GM12874 (cell line): ENCODE data around the gene CLMP.

ENCODE experiments used
- CTCF ChIP-seq: IDR thresholded peaks from 2 replicates; pipeline ENCODE4 v1.5.1; 2011; ENCODE audit warnings: low read depth, mild to moderate bottlenecking, control low read depth, low read length, moderate library complexity; ENCODE audit not compliant: insufficient read depth

The CLMP gene

DNA sequence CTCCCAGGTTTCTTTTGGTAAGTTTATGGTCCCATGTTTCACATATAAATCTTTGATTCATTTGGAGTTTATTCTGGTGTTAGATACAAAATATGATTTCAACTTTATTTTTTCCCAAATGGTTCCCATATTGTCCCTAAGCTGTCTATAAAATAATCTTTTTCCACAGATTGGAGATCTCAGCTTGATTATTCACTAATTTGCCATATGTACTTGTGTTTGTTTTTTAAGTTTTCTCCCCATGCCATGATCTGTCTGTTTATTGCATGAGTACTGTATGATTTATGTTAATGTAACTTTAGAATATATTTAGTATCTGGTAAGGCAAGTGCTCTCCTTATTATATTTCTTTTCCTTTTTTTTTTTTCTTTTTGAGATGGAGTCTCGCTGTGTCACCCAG is 19.9 kb upstream of the CLMP start:
- TF ChIP-seq CTCF, result no peak

DNA sequence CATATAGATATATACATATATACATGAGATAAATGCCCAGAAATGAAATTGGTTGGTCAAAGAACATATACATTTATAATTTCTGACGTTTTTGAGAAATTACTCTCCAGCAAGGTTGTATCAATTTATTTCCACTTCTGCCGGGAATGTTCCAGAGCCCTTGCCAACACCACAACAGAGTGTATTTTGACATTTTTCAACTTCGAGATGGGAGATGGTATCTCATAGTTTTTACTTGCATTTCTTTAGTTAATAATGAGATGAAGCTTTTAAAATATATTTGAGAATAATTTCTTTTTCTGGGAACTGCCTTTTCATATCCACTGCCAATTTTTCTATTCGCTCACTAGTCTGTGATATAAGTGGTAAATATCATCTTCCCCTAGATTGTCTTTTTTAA is 19.3 kb upstream of the CLMP start:
- TF ChIP-seq CTCF, result no peak

- TF ChIP-seq CTCF, result no peak
Observed at GRCh38 chr11:123213307-123213771, 18.3 kb upstream of the CLMP start.

GRCh38 chr11:123212406-123212805 is 17.4 kb upstream of the CLMP start:
- no peak for TF ChIP-seq CTCF

DNA sequence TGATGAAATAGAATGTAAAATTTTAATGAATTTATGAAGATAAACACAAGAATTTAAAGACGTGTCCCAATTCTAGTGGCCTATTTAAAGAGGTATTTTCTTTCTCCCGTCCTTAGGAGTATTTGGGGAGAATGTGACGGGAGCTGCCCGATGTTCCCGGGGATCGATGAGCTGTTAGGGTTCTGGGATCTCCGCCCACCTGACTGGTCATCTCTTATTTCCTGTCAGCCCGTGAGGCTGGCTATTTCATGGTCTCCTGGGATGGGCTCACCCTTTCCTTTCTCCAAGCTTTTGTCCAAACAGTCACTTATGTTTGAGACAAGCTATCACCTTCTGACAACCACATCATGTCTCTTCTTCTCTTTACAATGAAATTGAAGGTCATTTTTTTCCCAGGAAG is 16.9 kb upstream of the CLMP start:
- TF ChIP-seq CTCF, result no peak

- TF ChIP-seq CTCF, result no peak
Observed at GRCh38 chr11:123211149-123211852, 16.3 kb upstream of the CLMP start.

GRCh38 chr11:123209591-123209990 is 14.5 kb upstream of the CLMP start:
- TF ChIP-seq CTCF, result no peak
